Stimulated activated CD4-positive, alpha-beta T cell treated with anti-CD3 and anti-CD28 coated beads, TNF-alpha, amount 100 ng/mL, for 48 hours (primary cell): ENCODE data around the gene CRABP2.

Experiments
- DNase-seq, 3 donors: peaks; one replicate each; pipeline ENCODE4 v3.0.0-alpha.2; 2020; ENCODE audit warnings: low read depth in 3 of 3

CRABP2 gene

DNA sequence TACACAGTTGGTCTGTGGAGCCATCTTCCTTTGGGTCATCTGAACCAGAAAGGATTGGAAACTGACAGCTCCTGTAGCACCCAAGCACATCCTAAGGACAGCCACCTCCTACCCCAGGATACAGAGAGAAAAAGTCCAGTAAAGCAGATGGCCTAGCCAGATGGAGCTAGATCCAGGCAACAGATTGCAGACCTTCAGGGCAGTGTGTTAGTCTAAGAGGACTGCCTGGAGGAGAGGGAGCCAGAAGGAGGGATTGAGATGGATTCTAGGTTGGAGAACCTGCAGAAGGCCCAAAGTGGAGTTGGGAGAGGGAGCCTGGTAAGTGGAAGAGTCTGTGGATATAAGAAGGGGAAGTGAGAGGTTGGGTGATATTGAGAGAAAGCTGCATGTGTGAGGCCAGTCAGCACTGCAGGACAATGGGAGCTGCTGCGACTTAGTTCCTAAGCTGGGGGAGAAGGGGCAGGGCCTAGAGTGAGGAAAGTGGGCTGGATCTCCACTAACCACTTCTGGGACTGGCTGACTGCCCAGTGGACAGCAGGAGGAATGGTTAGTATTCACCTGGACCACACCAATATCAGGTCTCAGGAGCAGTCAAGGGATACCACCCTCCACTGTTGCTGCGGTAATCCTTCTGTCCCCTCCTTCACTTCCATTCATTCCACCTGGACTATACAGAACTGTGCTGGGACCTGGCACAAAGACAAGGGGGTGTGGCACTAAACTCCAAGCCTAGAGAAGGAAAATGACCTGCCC, 50.1 kb downstream of the CRABP2 start:
- no peak for DNase-seq

DNA sequence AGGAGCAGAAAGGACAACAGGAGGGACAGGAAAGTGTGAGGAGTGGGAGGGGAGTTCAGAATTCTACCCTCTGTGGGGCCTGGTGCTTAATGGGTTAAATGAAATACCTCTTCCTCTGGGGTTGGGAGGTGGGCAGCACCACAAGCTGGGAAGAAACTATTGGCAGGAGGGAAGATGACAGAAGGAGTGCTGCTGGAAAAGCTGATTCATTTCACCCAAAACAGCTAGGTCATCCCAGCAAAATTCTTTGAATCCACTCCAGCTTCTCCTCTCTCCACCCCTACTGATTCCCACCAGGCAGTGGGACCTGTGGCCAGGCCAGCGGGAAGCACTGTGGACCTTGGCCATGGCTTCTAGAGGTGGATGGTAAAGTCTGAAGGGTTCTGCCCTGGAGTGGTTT, 50.7 kb downstream of the CRABP2 start:
- DNase-seq, result no peak

DNA sequence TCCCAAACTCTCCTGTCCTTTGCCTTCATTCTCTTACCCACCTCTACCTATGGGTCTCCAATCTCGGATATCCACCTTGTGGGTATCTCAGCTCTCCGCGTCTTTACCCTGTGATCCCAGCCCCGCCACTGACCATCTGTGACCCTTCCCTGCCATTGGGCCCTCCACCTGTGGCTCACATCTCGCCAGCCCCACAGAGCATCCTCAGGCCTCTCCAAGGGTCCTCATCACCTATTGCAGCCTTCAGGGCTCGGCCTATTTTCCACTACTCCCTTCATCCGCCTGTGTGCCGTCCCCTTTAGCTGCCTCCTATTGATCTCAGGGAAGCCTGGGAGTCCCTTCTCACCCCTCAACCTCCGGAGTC, 52.4 kb downstream of the CRABP2 start:
- no peak for DNase-seq

DNA sequence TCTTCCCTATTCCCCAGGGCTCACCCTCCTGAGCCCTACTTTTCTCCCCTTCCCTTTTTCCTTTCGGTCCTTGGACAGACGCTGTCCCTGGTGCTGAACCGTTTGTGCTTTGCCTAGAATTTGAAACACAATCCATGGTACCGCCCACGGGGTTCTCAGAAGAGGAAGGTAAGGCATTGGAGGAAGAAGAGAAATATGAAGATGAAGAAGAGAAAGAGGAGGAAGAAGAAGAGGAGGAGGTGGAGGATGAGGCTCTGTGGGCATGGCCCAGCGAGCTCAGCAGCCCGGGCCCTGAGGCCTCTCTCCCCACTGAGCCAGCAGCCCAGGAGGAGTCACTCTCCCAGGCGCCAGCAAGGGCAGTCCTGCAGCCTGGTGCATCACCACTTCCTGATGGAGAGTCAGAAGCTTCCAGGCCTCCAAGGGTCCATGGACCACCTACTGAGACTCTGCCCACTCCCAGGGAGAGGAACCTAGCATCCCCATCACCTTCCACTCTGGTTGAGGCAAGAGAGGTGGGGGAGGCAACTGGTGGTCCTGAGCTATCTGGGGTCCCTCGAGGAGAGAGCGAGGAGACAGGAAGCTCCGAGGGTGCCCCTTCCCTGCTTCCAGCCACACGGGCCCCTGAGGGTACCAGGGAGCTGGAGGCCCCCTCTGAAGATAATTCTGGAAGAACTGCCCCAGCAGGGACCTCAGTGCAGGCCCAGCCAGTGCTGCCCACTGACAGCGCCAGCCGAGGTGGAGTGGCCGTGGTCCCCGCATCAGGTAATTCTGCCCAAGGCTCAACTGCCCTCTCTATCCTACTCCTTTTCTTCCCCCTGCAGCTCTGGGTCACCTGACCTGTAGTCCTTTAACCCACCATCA, 53.0 kb downstream of the CRABP2 start:
- DNase-seq, result no peak
